GM19328 (cell line): ENCODE results near the gene STN1.

ENCODE experiments used
- ATAC-seq: cut with Tn5 transposase; IDR thresholded peaks from one replicate; pipeline ENCODE4 v1.9.1; 2021; ENCODE audit warnings: mild to moderate bottlenecking, moderate library complexity; ENCODE audit not compliant: unreplicated experiment

Gene STN1

DNA sequence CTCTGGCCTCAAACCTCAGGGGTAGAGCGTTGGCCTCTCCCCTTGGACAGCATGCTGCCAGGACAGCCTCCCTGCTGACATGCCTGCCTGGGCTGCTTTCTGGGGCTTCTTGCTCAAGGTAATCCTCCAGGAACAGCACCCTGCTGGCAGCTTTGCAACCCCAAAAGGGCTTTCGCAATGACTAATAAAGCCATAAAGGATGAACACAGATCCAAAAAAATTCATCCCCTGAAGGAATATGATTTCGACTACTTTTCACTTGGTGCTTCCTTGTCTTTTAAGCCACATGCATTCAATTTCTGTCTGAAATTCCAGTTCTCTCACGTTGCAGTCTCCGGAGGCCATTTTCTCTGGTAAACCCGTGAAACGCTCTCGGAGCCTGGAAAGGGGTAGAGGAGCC is 47.5 kb downstream of the STN1 start:
- ATAC-seq: no peak

DNA sequence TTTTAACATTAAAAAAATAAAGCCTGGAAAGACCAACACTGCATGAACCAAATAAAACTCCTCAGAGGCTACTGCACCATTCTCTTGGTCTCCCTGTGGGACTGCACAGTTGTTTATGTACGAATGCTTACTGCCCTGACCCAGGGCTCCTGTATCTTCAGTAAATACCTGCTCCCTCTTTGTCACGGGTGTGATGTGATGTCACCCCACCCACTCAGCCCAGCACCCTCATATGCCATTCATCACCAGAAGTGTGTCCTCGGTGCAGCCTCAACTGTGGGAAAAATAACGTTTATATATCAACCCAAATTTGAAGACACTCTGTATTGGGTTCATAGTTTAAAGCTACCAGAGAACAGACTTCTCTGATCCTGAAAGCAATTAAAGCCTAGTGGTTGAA is 48.6 kb downstream of the STN1 start:
- no peak for ATAC-seq

DNA sequence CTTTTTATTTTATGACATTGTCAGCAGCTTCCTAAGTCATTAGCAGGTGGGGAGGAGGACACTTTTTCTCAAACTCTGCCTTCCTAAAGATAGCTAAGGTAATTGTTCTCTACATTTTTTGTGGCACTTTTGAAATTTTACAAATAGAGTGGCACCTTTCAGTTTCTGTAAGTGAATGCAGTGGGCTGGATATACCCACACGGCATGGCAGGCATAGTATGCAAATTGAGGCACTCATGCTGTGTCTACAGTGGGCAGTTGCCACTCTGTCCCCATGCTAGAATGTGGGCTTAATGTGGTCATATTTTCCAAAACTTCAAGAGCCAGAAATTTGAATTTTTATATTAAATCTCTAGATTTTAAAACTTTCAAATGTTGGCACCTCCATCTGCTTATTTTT is 49.8 kb downstream of the STN1 start:
- ATAC-seq: no peak

DNA sequence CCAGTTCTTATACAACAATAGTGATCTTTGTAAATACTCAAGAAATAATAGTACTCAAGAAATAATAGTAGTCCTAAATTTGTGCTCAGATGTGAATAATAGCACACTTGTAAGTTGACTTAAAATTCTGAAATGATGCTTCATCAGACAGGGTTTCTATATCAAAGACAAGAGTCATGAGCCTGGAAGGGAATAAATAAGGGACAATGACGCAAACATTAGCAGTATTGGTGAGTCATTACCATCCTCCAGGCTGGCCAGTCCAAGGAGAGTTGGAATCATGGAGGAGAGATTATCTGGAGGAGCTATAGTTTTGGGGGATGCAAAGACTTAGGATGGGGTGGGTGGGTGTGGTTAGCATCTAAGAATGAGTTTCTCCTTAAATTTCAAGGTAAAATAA is 56.5 kb downstream of the STN1 start:
- no peak for ATAC-seq

DNA sequence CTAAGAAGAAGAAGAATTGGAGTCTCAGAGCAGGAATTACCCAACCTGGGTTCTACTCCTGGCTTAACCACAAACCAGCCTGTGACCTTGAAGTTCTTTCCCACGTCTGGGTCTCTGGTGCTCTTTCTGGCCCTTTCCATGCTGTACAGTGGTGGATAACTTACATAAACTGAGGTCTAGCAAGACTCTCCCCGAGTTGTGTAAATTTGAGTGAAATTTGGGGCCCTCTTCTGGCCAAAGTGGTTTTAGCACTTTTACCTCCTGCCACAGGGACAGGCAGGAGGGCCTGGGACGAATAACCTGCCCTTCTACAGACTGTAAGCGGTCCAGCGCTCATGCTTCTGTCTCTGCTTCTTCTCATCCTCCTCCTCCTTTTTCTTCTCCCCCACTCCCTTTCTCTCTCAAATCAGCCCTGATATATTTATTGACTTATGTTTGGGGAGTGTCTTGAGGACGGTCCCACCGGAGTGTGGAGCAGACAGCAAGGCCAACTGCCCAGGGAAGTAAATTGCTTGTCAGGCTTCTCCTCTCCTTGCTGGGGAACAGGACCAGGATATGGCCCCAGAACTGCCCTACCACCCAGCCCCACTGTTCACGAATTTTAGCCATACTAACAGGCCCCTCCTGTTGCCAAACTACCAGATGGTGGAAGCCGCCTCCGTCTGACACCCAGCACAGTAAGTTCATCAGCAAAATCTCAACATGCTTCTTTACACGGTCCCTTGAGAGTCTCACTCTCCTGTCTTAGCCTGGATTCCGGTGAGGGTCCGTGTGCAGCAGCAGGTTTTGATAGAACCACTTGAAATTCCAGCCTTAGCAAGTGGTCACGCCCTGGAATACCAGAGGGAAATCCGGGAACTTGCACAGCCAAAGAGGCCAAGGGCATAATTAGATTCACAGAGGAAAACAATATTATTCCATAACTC is 58.6 kb downstream of the STN1 start:
- no peak for ATAC-seq

DNA sequence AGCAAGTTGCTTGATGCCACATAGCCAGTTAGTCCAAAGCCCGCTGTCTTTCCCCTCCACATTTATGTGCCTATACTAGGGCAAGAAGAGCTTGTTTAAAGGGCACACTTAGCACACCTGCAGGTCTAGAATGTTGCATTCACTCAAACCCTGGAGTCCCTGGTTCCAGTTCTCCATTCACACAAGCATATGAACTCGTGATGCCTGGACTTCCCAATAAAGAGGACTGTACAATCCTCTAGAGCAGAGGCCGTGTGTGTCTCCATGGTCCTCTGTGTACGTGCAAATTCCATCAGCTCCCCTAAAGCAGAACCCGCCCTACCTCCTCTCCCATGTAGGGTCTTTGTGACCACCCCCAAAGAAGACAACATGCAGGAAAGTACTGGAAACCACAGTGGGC is 59.6 kb downstream of the STN1 start:
- ATAC-seq: no peak

DNA sequence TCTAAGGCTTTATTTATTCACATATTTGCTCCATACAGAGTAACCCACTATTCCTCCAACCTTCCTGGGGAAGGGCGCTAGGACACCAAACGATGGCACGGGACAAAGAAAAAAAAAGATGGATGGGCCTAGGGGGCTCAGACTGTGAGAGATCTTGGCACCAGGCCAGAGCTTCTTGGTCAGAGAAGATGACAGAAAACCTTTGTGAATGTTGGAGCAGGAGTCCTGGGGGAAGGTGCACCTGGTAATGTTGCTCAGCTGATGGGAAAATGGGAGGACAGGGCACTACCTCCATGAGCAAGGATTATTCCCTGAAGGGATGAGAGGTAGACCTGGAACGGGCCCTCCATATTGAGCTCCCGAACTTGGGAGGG is 61.2 kb downstream of the STN1 start:
- no peak for ATAC-seq

DNA sequence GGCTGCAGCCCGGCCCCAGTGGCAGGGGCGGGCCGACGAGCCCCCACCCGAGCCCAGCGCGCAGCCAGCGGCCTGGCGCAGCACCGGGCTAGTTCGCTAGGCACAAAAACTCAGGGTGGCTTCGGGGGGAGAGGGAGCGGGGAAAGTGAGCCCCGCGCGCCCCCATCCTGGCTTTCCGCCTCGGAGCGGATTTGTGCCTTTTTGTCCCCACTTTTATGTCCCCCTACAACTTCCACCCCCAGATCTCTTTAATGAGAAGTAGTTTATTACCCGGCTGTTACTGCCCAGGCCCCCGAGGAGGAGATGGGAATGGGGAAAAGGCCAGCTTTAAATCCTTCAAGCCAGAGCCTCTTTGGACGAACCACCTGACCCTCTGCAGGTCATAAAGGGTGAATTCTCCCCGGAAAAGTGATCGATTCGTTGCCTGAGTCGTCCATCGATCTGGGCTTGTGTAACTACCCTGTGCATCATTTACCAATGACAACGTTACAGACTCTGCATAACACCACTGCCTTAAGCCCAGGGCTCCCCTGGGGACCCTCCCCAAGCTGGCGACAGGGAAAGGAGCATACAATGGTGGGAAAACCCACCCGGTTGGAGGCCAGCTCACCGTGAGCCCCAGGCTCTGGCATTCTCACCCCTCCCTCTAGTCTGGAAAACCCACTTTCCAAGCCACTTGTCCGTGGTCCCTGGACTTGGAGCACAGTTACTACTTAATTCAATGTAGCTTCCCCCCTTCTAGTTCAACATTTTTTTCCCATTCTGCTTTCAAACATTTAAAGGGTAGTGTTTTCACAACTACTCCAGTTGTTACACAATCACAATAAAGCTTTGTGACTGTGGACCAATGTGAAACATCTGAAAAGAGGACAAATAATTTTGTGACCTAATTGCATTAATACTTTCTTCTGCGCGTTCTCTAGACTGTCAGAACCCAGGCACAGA is 61.9 kb downstream of the STN1 start:
- no peak for ATAC-seq

DNA sequence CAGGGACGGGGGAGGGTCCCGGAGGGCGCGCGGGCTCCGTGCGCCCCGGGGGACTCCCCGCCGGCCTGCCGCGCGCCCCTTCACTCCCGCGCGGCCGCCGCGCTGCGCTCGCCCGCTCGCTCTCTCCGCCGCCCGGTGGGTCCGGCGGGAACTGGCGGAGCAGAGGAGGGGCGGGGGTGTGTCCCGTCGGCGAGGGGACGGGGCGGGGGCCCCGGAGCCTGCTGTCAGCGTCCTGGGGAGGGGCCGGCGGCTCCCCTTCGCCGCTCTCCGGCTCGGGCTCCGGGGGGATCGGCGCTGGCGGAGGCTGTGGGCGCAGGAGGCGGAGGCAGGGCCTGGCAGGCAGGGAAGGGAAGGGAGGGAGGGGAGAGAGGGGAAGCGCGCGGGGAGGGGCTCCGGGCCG is 62.6 kb downstream of the STN1 start, which contains the start of gene SH3PXD2A:
Gene SH3PXD2A (minus strand): TSS at position 153 of the 400 bp plus-strand sequence. CDS start 310 bp downstream, outside the sequence.
- ATAC-seq: no peak

DNA sequence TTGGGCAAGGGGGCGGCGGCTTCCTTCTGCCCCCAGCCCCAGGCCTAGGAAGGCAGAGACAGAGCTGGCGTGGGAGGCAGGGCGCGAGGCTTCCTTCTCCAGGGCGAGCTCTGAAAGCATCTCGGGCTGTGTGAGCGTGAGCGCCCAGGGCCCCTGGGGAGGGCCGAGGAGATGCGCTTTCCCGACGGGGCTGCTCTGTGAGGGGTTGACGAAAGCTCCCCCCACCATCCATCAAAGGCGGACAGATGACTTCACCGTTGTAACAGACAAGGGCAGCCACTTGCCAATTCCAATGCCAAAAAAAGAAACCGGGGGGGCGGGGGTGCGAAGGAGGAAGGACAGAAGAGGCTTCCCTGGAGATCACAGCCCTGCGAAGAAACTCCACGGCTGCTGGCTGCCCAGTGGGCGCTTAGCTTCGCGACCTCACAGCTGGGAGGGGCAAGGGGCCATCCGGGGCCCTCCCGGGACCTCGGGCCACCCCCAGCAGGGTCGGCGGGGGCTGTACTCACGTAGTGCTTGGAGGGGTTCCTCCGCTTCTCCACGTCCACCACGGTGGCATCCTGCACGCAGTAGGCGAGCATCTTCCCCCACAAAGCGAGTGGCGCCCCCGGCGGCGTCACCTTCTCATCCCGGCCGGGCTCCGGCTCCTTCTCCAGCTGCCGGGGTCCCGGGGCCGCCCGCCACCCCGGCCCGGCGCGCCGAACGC is 63.1 kb downstream of the STN1 start:
- no peak for ATAC-seq

DNA sequence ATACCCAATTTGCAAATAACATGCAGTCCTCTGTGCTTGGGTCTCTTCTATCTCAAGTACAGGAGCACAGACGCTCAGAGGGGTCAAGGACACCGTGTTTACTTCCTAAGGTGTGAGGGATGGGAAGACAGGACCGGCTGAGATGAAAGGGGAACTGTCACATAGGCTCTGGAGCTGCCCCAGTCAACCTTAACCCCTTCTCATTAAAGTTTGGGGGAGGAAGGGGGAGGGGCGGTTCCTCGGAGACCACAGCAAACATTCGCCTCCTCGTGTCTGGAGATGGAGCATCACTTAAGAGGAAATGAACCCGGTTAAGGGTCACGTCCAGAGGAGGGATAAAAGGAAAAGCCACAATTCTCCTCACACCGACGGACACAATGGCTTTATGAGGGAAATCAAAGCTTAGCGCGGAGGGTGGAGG is 63.7 kb downstream of the STN1 start:
- ATAC-seq: no peak

DNA sequence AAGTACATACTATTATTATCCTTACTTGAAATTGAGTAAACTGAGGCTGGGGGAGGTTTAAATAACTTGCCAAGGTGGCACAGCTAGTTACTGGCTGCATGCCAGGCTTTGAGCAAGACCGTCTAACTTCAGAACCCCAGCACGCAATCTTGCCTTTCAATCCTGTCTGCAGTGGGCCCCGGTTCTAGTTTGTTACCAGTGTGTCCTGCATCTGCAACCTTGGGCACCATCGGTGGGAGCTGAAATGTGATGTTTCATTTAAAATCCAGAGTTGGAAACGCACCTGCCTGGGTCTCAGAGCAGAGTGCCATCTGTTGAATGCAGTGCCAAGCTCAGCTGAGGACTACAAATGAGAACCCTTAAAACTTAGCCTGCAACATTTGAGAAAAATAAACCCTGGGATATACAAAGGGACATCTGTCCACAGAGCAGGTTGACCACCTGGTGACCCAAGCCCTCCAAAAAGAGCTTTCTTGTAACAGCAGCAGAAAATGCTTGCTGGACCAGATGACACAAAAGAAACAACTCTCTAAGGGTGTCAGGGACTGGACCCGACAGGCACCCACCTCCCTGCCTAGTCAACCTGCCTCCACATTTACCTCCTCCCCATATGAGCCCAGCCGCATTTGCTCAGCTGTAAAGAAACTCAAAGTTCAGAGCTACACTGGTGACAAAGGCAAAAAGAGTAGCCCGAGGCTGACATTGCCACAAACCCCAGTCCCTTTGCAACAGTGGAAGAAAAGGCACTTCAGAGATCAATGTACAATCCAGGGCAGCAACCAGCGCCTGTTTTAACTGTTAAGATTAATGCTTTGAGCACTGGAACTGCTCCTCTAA is 64.3 kb downstream of the STN1 start:
- ATAC-seq: no peak

DNA sequence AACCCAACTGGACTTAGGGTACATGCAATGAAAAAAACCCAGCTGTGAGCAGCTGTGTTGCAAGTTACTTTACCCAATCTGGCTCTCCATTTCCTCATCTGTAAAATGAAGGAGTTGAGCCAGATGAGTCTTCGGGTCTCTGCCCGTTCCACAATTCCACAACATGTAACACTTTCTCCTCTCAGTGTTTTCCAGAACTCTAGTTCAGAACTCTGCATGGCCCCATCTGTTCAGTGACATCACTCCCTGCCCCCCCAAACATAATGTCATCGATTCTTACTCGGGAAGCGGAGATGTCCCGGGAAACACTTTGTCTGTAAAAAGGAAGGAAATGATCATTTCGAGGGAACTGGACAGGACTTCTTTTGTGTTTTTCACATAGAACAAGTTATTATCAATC is 65.1 kb downstream of the STN1 start:
- ATAC-seq: no peak

DNA sequence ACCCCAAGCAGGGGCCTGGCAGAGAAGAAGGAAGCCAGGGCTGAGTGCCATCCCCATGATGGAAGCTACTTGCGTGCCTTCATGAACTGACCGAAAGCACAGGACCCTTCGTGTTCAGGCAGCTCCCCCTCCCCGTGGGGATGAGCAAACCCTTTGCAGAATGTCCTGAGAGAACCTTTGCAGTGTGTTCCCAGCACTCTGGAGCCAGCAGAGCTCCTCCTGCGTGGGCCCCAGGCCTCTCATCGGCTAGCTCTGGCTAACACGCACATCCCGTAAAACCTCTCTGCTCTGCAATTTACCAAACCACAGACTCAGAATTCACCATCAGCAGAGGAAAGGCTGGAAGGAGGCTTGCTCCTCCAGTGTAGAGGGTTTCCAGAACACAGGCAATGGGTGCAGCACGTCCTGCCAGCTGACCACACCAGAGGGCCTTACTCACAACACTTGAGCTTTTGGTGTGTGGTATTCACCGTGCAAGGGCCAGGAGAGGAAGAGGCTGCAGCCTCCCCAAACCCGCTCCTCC is 65.7 kb downstream of the STN1 start:
- no peak for ATAC-seq

DNA sequence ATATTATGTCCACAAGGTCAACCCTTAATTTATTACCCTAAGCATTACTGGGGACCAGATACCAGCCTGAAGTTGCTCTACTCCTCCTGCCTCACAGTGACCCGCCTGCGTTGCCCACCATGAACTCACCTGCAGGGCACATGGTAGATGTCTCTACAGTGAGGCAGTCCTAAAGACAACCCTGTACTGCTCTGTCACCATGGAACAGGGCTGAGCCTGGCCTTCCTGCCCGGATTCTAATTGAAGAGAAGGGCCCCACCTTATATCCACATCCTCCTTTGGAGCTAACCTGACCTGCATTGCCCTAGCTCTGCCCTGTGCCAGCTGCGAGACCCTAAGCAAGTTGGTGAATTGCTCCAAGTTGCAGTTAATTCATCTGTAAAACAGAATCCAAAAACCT is 66.7 kb downstream of the STN1 start:
- ATAC-seq: no peak

DNA sequence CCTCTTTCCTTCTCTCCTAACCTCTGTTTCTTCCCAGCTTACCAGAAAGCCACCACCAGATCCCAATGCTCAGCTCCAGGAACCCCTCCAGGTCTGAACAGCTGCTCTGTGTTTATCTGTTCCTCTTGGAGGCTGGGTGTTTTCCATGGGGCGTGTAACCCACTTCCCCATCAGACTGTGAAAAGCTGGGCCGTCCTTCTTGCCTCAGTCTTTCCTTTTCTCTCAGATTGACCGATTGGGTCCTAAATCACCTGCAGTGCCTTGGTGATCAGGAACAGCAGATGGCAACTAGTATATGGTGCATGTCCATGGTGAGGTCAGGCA is 67.5 kb downstream of the STN1 start:
- ATAC-seq: no peak

DNA sequence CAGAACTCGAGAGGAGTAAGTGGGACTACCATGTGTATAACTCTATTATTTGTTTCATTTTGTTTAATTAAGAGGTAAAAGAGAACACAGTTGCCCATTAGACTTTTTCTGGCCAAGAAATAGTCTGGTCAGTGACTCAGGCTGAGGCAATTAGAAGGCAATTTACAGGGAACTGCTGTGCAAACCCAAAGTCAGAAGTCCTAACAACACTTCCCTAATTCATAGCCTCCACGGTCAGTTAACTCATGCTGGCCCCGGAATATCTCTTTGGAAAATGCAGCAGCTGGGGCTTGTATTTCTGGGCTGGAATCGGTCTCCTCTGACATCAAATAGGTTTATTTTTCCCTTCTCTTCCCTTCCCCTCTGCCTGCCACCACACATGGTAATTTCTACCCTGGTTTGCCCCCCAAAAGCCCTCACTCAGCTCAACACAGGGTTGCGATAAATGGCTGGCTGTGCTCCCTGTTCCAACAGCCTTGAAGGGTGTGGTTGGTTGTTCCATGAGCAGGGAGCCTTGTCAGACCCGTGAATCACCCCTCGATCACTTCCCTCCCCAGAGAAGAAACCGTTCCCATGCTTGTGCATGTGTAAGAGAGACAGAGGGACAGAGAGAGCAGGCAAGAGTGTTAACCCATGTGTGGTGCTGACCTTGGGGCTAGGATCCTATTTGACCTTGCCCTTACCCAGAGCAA is 68.0 kb downstream of the STN1 start:
- ATAC-seq: no peak

DNA sequence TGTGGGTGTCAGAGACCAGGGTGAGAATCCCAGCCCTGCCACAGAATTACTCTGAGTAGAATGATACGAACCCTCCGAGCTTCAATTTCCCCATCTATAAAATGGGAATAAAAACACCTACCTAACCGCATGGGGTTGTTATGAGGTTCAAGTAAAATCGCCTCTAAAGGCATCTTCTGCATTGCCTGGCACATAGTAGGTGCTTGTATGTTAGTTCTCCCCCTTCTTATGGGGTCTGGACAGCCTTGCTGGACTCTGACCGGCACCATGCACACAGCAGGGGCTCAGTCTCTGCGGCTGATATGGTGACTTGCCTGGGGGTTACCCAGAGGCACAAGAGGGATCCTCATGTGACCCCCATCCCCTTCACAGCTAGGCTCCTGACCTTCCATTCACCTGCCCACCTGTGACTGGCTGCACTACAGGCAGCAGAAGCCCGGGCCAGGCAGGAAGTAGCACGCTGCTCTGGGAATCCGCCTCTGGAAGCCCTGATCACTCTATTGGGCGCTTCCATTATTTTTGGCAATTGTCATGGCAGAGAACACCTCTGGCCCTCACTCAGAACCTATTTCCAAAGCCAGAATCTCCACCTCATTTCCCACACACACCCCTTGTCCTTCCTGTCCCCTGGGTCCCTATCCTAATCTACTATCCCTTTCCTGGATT is 68.6 kb downstream of the STN1 start:
- ATAC-seq: no peak

DNA sequence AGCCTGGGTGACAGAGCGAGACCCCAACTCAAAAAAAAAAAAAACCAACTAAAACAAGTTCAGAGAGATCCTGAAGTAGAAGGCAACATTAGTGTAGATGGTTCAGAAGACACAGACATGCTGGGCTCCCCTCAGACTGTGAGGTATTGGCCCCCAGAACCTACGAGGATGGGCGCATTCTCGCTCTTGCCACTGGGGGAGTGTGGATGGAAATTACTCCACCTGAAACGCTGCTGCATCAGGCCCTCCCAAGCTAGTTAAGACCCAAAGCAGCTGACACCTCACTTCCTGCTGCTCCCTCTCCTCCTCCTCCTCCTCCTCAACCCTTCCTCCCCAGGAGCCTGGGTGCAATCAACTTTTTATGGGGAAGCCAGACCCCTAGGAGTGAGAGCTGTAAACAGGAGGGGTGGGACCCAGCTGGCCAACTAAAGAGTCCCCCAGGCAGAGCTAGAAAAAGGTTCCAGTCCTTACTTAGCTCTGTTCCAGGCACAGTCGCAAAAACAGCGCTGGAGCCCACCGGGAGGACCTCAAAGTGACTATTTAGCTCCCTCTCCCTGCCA is 70.0 kb downstream of the STN1 start:
- ATAC-seq: no peak
